ENCODE data around the gene E2F2.
"Not testable (repeated sequence)": the region's sequence is repeated elsewhere in the genome, so short reads cannot be mapped to it uniquely, and the experiment has no call there.

E2F2 gene

DNA sequence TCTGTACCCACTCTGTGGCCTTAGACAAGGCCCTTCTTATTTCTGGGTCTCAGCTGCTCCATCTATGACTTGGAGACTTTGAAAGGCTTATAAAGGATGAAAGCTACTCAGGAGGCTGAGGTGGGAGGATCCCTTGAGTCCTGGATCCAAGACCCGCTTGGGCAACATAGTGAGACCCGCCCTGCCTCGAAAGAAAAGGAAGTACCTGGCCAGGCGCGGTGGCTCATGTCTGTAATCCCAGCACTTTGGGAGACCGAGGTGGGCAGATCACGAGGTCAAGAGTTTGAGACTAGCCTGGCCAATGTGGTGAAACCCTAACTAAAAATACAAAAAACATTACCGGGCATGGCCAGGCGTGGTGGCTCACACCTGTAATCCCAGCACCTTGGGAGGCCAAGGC lies 14.8 kb upstream of the E2F2 start:
- no peak for DNase-seq

DNA sequence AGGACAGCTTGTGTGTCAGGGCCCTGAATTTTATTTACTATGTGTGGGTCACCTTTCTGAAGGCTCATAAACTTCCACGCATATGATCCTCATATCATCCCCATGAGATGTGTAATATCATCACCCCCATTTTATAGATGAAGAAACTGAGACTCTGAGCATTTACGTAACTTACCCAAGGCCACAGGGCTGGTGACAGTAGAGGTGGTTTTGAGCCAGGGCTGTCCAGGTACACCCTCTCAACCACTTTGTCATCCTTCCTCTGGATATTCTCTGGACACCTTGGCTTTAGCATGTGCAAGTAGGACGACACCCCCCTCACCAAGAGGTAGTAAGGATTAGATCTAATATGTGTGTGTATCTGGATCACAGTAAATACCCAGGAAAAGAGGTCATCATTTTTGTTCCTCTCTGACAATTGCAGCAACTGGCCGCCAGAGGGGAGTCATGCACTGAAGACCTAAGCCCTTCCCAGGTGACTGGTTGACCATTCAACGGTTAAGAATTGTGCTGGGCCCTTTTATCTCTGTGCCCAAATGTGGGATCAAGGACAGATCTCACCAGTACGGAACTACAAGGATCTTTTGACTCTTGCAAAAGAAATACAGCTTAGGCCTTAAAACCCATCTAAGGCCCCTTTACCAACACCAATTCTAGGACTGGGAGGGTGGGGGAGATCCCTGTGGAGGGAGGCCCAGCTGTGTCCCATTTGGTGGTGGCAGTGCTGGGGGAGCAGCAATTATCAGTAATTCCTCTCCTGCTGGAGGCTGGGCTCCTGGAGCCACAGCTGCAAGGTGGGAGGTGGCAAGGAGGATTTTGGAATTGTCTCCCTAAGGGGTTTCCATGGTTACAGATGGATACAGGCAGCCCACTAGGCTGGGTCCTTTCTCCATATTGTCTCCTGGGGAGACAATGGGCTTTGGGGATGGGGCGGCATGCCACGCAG lies 13.7 kb upstream of the E2F2 start:
- DNase-seq: peak; percentile 77 to 78

DNA sequence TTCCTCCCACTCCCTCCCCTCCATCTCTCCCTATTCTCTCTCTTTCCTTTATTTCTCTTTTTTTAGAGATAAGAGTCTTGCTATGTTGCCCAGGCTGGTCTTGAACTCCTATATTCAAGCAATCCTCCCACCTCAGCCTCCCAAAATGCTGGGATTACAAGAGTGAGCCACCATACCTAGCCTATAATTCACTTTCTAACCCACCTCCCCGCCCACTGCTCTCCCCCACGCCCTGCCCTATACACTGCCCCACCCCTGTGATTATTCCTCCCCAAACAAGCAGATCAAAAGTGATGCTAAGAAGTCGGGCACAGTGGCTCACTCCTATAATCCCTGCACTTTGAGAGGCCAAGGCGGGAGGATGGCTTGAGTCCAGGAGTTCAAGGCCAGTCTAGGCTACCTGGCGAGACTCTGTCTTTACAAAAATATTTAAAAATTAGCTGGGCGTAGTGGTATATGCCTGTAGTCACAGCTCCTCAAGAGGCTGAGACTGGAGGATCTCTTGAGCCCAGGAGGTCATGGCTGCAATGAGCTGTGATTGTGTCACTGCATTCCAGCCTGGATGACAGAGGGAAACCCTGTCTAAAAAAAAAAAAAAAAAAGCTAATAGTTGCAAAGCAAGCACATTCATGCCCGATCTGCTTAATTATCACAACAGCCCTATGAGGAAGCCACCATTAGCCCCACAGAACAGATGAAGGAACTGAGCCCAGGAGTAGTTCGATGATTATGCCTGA lies 12.8 kb upstream of the E2F2 start:
- no peak for DNase-seq

DNA sequence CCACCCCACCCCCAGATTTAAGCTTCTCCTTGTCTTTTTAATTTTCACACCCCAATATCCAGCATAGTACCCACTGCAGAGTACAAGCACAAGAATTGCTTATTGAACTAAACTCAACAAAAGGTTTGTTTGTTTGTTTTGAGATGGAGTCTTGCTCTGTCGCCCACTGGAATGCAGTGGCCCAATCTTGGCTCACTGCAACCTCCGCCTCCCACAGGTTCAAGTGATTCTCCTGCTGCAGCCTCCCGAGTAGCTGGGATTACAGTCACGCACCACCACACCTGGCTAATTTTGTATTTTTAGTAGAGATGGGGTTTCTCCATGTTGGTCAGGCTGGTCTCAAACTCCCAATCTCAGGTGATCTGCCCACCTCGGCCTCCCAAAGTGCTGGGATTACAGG lies 11.9 kb upstream of the E2F2 start:
- not testable (repeated sequence) for DNase-seq

DNA sequence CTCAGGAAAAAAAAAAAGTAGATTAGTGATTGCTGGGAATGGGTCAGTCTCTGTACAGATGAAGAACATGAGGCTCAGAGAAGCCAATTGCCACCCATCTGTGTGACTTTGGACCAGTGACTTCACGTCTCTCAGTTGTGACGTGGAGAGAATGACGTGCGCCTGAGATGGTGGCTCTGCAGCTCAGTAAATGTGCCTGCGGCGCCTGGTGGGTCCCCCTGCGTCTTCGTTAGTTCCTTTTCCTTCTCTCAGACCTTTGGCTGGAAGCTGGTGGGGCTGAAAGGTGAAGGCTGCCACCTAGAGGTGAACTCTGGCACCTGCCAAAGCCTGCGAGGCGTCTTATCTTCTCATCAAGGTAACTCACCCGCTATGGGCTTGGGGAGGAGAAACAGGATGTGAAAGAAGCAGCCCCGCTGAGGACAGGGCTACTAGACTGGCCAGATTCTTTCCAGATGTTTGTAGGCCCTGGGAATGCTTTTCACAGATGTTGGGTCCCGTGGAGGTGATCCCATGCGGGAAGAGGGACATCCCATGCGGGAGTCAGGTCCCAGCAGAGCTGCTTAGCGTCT lies 8.7 kb upstream of the E2F2 start:
- peak; percentile 95 to 96 for DNase-seq

DNA sequence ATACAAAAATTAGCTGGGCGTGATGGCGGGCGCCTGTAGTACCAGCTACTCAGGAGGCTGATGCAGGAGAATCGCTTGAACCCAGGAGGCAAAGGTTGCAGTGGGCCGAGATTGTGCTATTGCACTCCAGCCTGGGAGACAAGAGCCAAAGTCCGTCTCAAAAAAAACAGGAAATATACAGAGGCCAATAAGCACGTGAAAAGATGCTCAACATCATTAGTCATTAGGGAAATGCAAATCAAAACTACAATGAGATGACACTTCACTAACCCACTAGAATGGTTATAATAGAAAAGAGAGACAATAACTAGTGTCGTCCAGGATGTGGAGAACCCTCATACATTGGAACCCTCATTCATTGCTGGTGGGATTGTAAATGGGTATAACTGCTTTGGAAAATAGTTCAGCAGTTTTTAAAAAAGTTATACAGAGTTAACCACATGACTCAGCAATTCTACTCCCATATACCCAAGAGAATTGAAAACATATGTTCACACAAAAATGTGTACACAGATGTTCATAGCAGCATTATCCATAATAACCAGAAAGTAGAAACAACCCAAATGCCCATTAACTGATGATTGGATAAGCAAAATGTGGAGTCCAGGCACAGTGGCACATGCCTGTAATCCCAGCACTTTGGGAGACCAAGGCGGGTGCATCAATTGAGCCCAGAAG lies 6.4 kb upstream of the E2F2 start:
- no peak for DNase-seq

DNA sequence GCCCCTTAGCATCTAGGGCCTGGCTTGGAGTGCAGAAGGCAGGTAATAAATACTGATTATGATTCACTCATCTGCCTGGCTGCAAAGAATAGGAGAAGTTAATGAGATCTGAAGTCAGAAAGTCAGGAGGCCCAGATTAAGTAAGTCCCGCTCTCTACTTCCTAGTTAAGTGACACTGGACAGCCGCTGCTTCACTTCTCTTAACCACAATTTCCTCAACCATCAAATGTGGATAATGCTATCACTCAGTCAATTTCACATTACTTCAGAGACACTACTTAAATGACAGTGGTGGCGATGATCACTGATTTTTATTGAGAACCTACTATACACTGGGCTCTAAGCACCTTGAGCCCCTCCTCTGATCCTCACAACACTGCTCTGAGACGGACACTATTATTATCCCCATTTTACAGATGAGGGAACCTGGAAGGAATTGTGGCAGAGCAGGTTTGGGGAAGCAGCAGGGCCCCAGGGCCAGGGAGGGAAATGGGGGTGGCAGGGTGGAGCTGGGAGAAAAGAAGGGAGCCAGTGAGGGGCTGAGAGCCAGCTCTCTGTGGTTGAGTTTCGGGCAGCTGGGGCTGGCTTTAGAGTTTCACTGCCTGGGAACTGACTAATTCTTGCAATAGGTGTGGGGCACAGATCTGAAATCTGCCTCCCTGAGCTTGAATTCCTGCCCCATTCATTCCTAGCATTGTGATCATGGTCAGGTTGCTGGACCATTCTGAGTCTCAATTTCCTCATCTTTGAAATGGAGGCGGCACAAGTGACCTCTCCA lies 2.4 kb upstream of the E2F2 start:
- peak in 1 of 2 donors; percentile 35 for DNase-seq

DNA sequence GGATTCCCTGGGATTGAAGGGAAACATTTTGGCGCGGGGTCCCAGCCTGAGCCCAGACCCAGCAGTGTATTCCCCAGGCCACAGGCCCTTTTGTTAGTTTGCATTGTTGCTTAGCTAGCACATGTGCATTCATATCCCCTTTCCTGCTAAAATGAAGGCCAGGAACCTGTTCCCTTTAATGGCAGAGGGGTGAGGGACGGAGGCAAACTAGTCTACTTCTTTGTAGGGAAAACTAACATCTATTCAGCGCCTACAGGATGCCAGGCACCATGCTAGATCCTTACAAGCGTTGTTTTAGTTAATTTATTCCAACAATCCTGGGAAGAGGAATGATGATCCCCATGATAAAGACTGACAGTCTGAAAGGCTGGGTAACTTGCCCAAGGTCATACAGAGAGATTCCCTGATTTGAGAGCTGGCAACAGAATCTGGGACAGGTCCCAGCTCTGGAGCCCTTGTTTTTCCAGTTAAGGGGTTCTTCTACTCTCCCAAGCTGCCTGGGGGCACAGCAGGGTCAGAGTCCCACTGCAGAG lies 595 bp upstream of the E2F2 start:
- DNase-seq: no peak

DNA sequence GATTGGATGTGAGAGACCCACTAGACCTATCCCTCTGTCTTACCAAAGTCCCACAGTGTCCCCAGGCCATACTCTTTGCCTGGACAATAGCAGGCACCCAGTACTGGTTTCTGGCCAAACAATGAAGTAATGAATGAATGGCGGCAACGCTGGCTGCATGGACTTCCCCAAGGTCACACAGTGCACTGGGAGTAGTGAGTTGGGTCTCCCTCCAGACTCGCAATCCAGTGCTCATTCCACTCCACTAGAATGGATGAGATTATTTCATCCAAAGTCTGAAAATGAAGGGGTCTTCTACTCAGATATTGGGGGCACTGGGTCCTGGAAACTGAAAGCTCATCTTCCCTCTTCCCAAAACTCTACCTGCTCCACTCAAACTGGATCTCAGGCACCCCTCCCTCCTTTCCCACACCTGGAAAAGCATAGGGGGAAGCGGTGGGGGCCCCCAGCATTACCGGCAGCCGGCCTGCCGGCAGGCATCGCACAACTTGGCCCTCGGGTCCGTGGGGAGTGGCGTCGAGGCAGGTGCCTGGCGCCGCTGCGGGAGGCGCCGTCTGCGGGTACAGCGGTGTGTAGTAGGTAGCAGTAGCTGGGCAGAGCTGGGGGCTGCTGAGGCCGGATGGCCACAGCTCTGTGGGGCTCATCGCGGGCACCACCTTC lies 816 bp downstream of the E2F2 start:
- no peak for DNase-seq

DNA sequence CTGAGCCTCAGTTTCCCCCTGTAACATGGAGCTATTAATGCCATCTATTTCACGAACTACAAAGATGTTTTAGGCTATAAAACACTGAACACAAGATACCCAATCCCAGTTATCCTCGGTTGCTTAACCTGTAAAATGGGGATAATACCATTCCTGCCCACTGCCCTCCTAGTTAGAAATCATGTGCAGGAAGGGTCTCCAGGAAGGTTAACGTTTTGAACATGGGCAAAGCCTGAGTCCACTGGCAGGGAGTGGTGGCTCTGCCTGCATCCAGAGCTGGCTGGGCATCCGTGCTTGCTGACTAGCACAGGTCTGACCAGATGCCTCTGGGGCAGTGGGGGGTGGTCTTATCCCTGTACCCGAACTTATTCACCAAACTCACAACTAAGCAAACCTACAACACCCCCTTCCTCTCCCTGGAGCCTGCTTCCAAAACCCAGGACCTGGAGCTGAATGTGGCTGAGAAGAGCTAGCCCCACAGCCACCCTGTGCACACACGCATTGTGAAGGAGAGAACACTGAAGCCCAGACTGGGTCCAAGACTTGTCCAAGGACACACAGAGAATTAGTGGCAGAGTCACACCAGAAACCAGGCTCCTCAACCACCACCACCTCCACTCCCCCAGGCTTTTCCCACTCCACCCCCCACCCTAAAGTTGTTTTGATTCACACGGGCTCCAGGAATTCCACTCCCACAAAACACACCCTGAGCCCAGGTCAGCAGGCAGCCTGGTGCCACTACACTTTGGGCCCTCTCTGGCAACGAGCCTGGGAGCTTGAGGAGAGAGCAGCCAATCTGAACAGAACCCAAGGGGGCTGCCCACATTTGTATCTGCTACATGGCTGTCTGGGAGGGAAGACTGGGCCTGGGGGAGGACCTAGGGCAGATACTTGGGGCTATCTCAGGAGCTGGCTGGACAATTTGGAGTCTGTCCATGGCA lies 1.6 kb downstream of the E2F2 start:
- DNase-seq: no peak

DNA sequence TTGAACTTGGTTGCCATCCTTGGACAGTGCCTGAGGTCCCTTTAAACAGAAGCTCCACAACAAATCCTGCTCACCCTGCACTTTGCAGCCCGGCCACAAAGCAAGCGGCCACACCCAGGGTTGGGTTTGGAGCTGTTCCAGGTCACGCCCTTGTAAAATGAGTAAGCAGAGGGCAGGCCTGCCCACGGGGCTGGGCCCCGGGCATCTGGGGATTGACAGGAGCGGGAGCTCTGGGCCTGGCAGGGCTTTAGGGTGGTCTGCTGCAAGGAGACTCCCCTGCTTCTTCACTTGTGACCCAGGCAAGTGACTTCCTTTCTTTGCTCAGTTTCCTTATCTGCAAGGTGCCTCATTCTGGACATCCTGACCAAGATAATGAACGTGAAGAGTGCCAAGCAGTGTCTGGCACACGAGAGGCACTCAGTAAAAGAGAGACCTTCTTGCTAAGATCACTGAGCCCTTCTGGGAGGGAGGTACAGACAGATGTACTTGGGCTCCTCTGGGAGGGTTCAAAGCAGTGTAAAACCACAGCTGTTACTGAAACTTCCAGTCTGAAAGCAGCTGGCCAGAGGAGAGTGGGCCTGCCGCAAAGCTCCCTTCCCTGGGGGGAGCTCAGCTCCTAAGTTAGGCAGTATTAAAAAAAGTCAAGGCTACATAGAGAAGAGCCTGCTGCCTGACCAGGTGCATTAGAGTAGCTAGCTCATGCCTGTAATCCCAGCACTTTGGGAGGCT lies 2.6 kb downstream of the E2F2 start:
- DNase-seq: peak; percentile 80 to 81

DNA sequence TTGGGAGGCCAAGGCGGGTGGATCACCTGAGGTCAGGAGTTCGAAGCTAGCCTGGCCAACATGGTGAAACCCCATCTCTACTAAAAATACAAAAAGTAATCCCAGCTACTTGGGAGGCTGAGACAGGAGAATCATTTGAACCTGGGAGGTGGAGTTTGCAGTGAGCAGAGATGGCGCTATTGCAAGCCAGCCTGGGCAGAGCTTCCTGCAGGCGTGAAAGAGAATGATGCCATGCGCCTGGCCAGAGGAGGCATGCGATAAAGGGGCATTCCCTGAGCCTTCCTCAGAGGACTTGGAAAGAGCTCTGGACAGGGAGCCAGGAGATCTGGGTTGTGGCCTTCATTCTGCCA lies 3.2 kb downstream of the E2F2 start:
- no peak for DNase-seq

DNA sequence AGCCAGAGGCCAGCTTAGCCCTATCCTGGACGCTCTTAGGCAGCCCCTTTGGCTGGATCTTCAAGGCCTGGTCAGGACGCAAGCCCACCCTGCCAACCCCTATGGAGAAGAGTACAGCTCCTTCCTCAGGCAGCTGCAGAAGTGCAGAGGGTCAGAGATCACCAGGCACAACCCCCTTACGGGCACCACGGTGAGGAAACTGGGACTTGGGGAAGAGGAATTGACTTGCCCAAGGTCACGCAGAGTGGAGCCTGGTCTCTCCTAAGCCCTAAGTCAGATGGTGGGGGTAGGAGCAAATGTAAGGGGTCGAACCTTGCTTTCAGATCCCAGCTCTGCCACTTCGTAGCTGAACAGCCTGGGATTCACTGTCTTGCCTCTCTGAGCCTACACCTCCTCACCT lies 3.7 kb downstream of the E2F2 start:
- DNase-seq: no peak

DNA sequence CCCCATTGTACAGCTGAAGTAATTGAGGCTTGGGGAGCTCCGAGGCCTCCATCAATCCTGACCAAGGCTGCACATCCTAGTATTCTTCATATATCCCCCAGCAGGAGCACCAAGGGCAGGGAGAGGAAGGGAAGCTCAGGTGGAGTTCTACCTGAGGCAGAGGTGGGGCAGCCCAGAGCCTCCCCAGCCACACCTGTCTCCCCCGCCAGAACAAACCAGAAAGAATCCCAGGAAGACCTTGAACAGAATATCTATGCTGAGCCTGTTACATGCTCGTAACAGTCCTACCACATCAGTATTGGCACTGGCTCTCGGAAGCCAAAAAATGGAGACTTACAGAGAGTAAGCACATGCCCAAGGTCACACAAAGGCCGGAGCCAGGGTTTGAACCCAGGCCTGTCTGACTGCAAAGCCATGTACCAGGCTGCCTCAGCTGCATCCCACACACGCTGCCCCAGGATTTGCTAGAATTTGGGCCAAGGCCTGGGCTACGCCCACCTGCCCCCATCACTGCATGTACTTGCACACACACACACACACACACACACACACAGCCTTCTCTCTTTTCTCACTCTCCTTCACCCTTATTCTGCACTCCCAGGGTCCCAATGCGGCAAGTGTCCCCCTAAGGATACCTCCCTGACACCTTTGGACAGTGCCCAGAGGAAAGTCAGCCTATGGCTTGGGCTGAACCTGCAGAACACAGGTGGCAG lies 4.5 kb downstream of the E2F2 start:
- no peak for DNase-seq

DNA sequence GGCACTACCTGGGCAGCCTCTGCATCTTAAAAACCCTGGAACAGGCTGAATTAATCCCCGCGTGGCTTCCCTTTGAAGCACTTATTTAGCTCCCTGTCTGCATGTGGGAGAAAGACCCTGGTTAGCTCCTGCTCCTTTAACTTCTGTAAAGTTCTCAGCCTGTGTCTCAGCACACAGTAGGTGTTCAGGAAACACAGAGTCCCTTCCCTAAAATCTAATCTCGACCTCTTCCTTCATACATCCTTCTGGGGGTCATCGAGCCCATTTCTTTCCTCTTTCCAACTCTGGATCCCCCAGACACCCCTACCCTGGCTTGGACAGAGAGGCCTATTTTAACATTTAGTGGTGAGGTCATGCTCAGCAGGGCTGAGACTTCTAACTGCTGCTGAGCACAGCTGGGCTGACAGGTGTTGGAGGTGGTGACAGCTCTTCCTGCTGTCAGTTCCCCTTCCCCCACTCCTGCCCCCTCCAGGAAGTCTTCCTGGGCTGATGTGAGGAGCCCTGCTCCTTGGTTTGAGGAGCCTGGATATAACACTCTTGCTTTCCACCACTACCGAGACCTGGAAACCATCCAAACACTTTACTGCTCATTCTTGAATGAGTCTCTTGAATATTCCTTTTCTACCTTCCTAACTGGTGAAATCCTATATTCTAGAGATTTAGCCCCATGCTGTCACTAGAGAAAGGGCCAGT lies 5.3 kb downstream of the E2F2 start:
- DNase-seq: peak in 1 of 2 donors; percentile 32

DNA sequence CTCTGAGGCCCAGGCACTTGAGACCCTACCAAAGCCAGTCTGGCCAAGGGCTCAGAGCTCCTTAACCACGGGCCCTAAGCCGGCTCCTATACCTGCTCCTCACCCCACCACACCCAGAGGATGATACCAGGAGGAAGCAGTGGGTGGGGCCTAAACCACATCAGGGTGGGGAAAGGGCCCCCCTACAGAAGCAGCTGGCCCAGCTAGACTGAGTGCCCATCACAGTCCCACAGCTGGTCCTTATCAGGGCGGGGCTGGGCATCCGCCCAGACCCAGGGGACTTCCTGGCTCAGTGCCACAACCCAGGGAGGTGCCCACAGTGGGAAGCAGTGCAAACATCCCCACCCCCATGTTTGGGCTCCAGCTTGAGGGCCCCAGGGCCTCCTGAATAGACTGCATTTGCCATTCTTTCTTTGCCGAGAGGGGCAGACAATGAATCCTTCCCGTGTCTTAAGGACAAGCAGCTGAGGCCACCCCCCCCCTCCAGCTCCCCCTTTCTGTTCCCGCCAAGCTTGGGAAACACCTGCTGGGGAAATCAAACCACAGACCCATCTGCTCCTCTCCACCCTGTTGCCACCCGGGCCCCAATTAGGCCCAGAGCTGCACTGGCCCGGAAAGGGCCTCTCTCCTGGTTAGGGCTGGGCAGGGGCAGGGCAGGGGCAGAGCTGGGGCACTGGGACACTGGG lies 6.2 kb downstream of the E2F2 start:
- peak; percentile 54 to 66 for DNase-seq

DNA sequence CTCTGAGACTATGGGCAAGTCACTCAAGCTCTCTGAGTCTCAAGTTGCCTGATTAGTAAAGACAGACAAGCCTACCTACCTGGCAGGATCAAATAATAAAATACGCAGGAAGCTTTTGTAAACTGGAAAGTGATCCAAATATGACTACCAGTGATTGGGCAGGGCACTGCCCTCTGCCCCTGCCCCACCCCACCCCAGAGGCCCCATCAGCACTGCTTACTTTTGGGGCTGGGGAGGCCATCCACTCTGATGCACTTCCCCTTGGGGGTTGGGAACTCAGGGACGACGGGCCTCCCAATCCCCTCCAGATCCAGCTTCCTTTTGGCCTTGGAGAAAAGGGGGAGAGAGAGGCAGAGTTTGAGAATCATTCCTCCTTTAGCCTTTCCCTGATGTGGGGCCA lies 6.9 kb downstream of the E2F2 start:
- DNase-seq: no peak

All from CD4-positive, alpha-beta T cell treated with Interleukin-4 for 1 hour (primary cell).